GM12878 (cell line): ENCODE data around the gene ENGASE. TPM values are rescaled to one million over a fixed set of nuclear protein-coding genes. Genes with fewer than 3 reads are reported as not detected.

Experiments used
- ATAC-seq: fragments of 200-7000 bp; cut with Tn5 transposase; 3 replicates; pipeline ENCODE4 v1.9.1; 2020; ENCODE audit warnings: mild to moderate bottlenecking, moderate library complexity
- BruUV-seq: library from RNA; stranded (reverse); fragments of 400-500 nt; replicated peaks from 2 replicates; lab custom pipeline; 2021; lab: Mats Ljungman, UMichigan
- CTCF ChIA-PET: fragments of 300-600 bp; sonication (Branson Sonifier 250); formaldehyde crosslinking; extraction: SDS; loops from one replicate; lab custom pipeline; 2021; ENCODE audit warnings: inconsistent platforms; lab: Yijun Ruan, JAX
- POLR2A ChIA-PET: fragments of 350-600 bp; formaldehyde crosslinking; extraction: SDS; loops from one replicate; lab custom pipeline; 2021; ENCODE audit warnings: inconsistent platforms; lab: Charles Lee
- RAD21 ChIA-PET: fragments of 300-600 bp; sonication (Branson Sonifier 250); formaldehyde crosslinking; loops from one replicate; lab custom pipeline; 2023; ENCODE audit warnings: antibody characterized with exemption; ENCODE audit not compliant: unreplicated experiment; lab: Charles Lee
- SMC1A ChIA-PET: fragments of 300-600 bp; sonication (Branson Sonifier 250); formaldehyde crosslinking; loops from one replicate; lab custom pipeline; 2023; ENCODE audit not compliant: unreplicated experiment, uncharacterized antibody; lab: Charles Lee
- DNase-seq: peaks from one replicate; pipeline ENCODE4 v3.0.0-alpha.2; 2011; ENCODE audit warnings: low read depth, low spot score
- FAIRE-seq: peaks from 3 replicates; lab custom pipeline; 2011; peaks lifted over from hg19 to GRCh38; lab: Jason Lieb, UNC
- H2AFZ ChIP-seq: 2 replicates; pipeline ENCODE4 v1.6.0; 2011; ENCODE audit warnings: low read depth, low read length, control low read depth; ENCODE audit not compliant: control insufficient read depth
- H3K27ac ChIP-seq: 2 replicates; pipeline ENCODE4 v1.5.1; 2011; ENCODE audit warnings: control low read depth; ENCODE audit not compliant: control insufficient read depth, insufficient read depth
- H3K27me3 ChIP-seq, 2 experiments: replicated peaks in 1 of 2; 2 replicates each; pipeline versions ENCODE4 v1.6.0 to v1.6.1; 2011; ENCODE audit warnings: low read length in 1 of 2; ENCODE audit not compliant: control insufficient read depth in 2 of 2, insufficient read depth in 2 of 2
- H3K36me3 ChIP-seq, 2 experiments: 2 replicates each; pipeline ENCODE4 v1.5.1; 2011; ENCODE audit warnings: low read length in 1 of 2; ENCODE audit not compliant: control insufficient read depth in 2 of 2, insufficient read depth in 2 of 2
- H3K4me1 ChIP-seq: 2 replicates; pipeline ENCODE4 v1.6.1; 2011; ENCODE audit warnings: mild to moderate bottlenecking, low read length, moderate library complexity, mixed read lengths; ENCODE audit not compliant: control insufficient read depth, insufficient read depth
- H3K4me2 ChIP-seq: 2 replicates; pipeline ENCODE4 v1.6.0; 2011; ENCODE audit warnings: control low read depth; ENCODE audit not compliant: control insufficient read depth, insufficient read depth
- H3K4me3 ChIP-seq: fragments of 200-600 bp; sonication (generic); 2 replicates; pipeline ENCODE4 v1.5.1; 2016
- H3K79me2 ChIP-seq: 2 replicates; pipeline ENCODE4 v1.6.0; 2011; ENCODE audit warnings: low read length; ENCODE audit not compliant: control insufficient read depth, insufficient read depth
- H3K9ac ChIP-seq: 2 replicates; pipeline ENCODE4 v1.8.0; 2011; ENCODE audit warnings: low read length, control low read depth, mixed read lengths; ENCODE audit not compliant: control insufficient read depth, insufficient read depth
- H3K9me3 ChIP-seq: replicated peaks from 3 replicates; pipeline ENCODE4 v1.5.1; 2011; ENCODE audit warnings: mild to moderate bottlenecking, low read length; ENCODE audit not compliant: control insufficient read depth, insufficient read depth
- H4K20me1 ChIP-seq: 2 replicates; pipeline ENCODE4 v1.6.0; 2011; ENCODE audit not compliant: control insufficient read depth, insufficient read depth
- EP300 ChIP-seq, 2 experiments: fragments of 150-350 bp in 1 of 2; IDR thresholded peaks; 2 replicates each; pipeline ENCODE4 v1.6.1; 2011 to 2012; ENCODE audit warnings: low read depth in 2 of 2, low read length in 2 of 2, borderline replicate concordance in 1 of 2, improper control_type of control experiment in 1 of 2, inconsistent platforms in 1 of 2; ENCODE audit not compliant: control insufficient read depth in 1 of 2
- IKZF2 ChIP-seq, 2 experiments: fragments of 450-650 bp; IDR thresholded peaks; 2 replicates each; pipeline ENCODE4 v1.6.1; 2017; ENCODE audit warnings: mild to moderate bottlenecking in 2 of 2, moderate library complexity in 2 of 2
- PAX5 ChIP-seq: IDR thresholded peaks from 2 replicates; pipeline ENCODE4 v1.6.1; 2011; ENCODE audit warnings: low read depth, low read length, borderline replicate concordance
- PML ChIP-seq: IDR thresholded peaks from 2 replicates; pipeline ENCODE4 v1.6.1; 2012; ENCODE audit warnings: low read length, inconsistent platforms
- TBL1XR1 ChIP-seq: IDR thresholded peaks from 2 replicates; pipeline ENCODE4 v1.6.1; 2012; ENCODE audit warnings: low read depth, low read length, improper control_type of control experiment
- ZNF217 ChIP-seq: fragments of 450-650 bp; IDR thresholded peaks from 2 replicates; pipeline ENCODE4 v1.6.1; 2017; ENCODE audit warnings: antibody characterized with exemption, mild to moderate bottlenecking
- ZNF384 ChIP-seq: IDR thresholded peaks from 2 replicates; pipeline ENCODE4 v1.6.1; 2012; ENCODE audit warnings: low read depth, mild to moderate bottlenecking, low read length, improper control_type of control experiment, borderline replicate concordance
- WGBS: methylation state at CpG from one replicate; pipeline ENCODE4 v1.1.6; 2016; ENCODE audit warnings: low lambda C conversion rate; ENCODE audit not compliant: insufficient replicate concordance, insufficient coverage; ENCODE audit errors: missing lambda C conversion rate; 5-methylcytosine and 5-hydroxymethylcytosine counted together
- in situ Hi-C: fragments of 300-500 bp; cut with MboI; formaldehyde crosslinking; loops from 9 replicates; pipeline ENCODE4 v1.14.3; 2018; ENCODE audit warnings: mixed read lengths
- intact Hi-C: fragments of 100-400 bp; cut with micrococcal nuclease; formaldehyde crosslinking; loops from one replicate; pipeline ENCODE4 v1.14.2; 2022; ENCODE audit not compliant: unreplicated experiment
- polyA plus RNA-seq, 11 experiments: library from polyadenylated mRNA; depleted of rRNA in 4 of 11; unstranded in 6 of 11; stranded (reverse) in 5 of 11; fragments of >200 nt; fragmentation: Nextera tagmentation in 4 of 11; fragmentation: Illumina TruSeq in 1 of 11; extraction: Ambion mirVana in 4 of 11; extraction: Trizol in 1 of 11; gene quantifications; 1 replicate in 1 of 11; 2 replicates in 10 of 11; pipeline versions ENCODE4 v1.2.1 to v1.2.3, GENCODE V29; 2011 to 2016; ENCODE audit warnings: inconsistent platforms in 2 of 11, missing spikeins in 2 of 11, low read depth in 1 of 11
- total RNA-seq, 4 experiments: library from RNA; depleted of rRNA in 3 of 4; stranded (reverse); fragments of >200 nt in 3 of 4; fragmentation: Illumina TruSeq in 1 of 4; extraction: Trizol in 1 of 4; gene quantifications; 2 replicates each; pipeline versions ENCODE4 v1.2.1 to v1.2.3, GENCODE V29; 2013 to 2021

ENGASE gene
- total and polyA plus RNA-seq, 10 of the 15 experiments (the other 5 are each of a cell fraction or from before 2014, with no cell fraction given): 0.18 to 28.9 (median 10.5) TPM

DNA sequence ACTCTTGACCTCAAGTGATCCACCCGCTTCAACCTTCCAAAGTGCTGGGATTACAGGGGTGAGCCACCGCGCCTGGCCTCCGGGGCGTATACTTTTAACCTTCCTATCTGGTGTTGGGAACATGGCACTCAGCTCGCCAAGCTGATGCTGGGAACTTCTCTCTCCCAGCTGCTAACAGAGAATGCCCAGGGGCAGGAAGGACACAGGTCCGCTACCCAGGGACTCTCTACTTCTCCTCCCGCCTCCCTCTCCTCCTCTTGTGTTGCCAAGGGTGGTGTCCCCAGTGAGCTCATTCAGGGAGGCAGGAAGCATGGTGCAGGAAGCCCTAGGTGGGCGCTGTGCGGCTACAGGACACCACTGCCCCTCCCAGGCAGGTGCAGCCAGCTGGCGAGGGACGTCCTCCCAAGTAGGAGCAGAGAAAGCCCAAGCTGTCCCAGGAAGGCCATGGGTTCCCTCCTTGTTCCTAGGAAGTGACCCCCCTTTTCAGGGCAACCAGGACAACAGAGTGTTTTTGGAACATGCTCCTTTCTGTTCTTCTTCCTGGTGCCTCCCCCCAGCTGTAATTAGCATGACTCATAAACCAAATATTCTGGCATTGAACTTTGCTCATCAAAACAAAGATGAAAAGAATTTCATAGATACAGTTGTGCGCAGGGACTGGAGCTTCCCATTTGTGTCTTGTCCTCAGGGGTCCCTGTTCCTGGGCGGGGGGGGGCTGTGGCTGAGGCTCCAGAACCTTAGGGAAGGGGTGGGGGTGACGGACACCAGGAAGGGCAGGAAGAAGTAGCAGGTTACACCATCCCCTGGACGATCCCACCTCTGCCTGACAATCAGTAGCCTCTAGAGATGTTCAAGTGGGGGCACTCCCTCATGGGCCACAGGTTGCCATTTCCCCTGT, 48.0 kb upstream of the ENGASE start:
- Histone ChIP-seq H3K9ac (no peak overlapping the region), H4K20me1 (no peaks in the 10 kb centered on the region), H3K27ac (no peak overlapping the region), H3K4me3 (no peak overlapping the region), H2AFZ (no peak overlapping the region), H3K79me2 (no peaks in the 10 kb centered on the region), H3K4me2 (no peak overlapping the region), H3K9me3 (no peaks in the 10 kb centered on the region), H3K4me1 (no peaks in the 10 kb centered on the region), H3K36me3 (no peaks in the 10 kb centered on the region), H3K27me3 (peaks cover 19 to 24% of the 10 kb centered on the region in 2 experiments)
- CTCF ChIA-PET: no interaction called here
- in situ Hi-C loops (no loop called here), intact Hi-C loops (no loop called here)
- SMC1A ChIA-PET: interaction anchor here (2.5 kb wide), 1 partner anchor 14 kb away, joined by 10 read pairs; no protein-coding TSS in a partner anchor
- RAD21 ChIA-PET: no interaction called here
- POLR2A ChIA-PET: no interaction called here
- no peak for TF ChIP-seq TBL1XR1
- TF ChIP-seq PML: no peak
- TF ChIP-seq PAX5: no peak
- TF ChIP-seq EP300 (IDR thresholded peaks at IDR 0.05; ENCODE audit: borderline replicate concordance in 1 of 2, control insufficient read depth in 1 of 2, low read depth in 2 of 2, low read length in 2 of 2): no peak
- no peak for TF ChIP-seq IKZF2 (IDR thresholded peaks at IDR 0.05)
- FAIRE-seq: no peak
- 39% methylated on average over 15 of the region's 16 CpGs for WGBS
- ATAC-seq: no peak
- no peak for DNase-seq
- no TSS peak for BruUV-seq

GRCh38 chr17:79027274-79027924, 47.2 kb upstream of the ENGASE start:
- no peaks in the 10 kb centered on the region for H3K4me1 ChIP-seq
- ChIA-PET POLR2A (no interaction called here), CTCF (no interaction called here), RAD21 (no interaction called here), SMC1A (interaction anchor here (2.5 kb wide), 1 partner anchor 13 kb away, joined by 10 read pairs; no protein-coding TSS in a partner anchor)
- BruUV-seq: no TSS peak
- H3K9me3 ChIP-seq: no peaks in the 10 kb centered on the region
- FAIRE-seq (no peak), ATAC-seq (no peak), DNase-seq (no peak)
- no peaks in the 10 kb centered on the region for H3K36me3 ChIP-seq
- H2AFZ ChIP-seq: no peak overlapping the region
- H3K27ac ChIP-seq: no peak overlapping the region
- H3K27me3 ChIP-seq: peaks cover 18 to 24% of the 10 kb centered on the region in 2 experiments
- no peak overlapping the region for H3K9ac ChIP-seq
- no peak overlapping the region for H3K4me2 ChIP-seq
- no peak overlapping the region for H3K4me3 ChIP-seq
- TF ChIP-seq ZNF217 (no peak), ZNF384 (no peak)
- H3K79me2 ChIP-seq: no peaks in the 10 kb centered on the region
- in situ Hi-C loops: no loop called here
- H4K20me1 ChIP-seq: no peaks in the 10 kb centered on the region
- 32% methylated on average over 10 of the region's 10 CpGs for WGBS
- intact Hi-C loops: no loop called here
